Measurements from ENCODE around the gene TMEM59. TPM values are rescaled to one million over a fixed set of nuclear protein-coding genes. Genes with fewer than 3 reads are reported as not detected.

The TMEM59 gene
- total and polyA plus RNA-seq, 2 of the 8 experiments (the other 6 are each of a cell fraction or from before 2014, with no cell fraction given): 116 to 139 TPM

GRCh38 chr1:54045496-54045895, 7.5 kb downstream of the TMEM59 start (continued):
- no peak for TF ChIP-seq CHD7 (IDR thresholded peaks at IDR 0.05; ENCODE audit: insufficient replicate concordance, low read length)
- no peak for TF ChIP-seq EZH2 (IDR thresholded peaks at IDR 0.05; ENCODE audit: low read depth, low read length, severe bottlenecking)
- no peak for TF ChIP-seq RFX5 (IDR thresholded peaks at IDR 0.05; ENCODE audit: borderline replicate concordance, low read depth, low read length)
- TF ChIP-seq NANOG (IDR thresholded peaks at IDR 0.05; ENCODE audit: insufficient read depth, low read depth, low read length, poor library complexity, severe bottlenecking): no peak
- TF ChIP-seq SRF (IDR thresholded peaks at IDR 0.05; ENCODE audit: low read depth, low read length): no peak
- TF ChIP-seq, protein P1, sequence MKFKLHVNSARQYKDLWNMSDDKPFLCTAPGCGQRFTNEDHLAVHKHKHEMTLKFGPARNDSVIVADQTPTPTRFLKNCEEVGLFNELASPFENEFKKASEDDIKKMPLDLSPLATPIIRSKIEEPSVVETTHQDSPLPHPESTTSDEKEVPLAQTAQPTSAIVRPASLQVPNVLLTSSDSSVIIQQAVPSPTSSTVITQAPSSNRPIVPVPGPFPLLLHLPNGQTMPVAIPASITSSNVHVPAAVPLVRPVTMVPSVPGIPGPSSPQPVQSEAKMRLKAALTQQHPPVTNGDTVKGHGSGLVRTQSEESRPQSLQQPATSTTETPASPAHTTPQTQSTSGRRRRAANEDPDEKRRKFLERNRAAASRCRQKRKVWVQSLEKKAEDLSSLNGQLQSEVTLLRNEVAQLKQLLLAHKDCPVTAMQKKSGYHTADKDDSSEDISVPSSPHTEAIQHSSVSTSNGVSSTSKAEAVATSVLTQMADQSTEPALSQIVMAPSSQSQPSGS (IDR thresholded peaks at IDR 0.05; ENCODE audit: low read length): no peak
